IMR-90 (cell line): ENCODE results near the gene UBR1.

Experiments used
- CHD1 ChIP-seq: IDR thresholded peaks from 2 replicates; pipeline ENCODE4 v1.6.1; 2012; ENCODE audit warnings: low read depth, low read length, improper control_type of control experiment
- CTCF ChIP-seq: conservative IDR thresholded peaks from 2 replicates; pipeline ENCODE4 v1.5.1; 2012; ENCODE audit warnings: mild to moderate bottlenecking, low read depth, low read length, improper control_type of control experiment
- FOS ChIP-seq: fragments of 150-350 bp; IDR thresholded peaks from 2 replicates; pipeline ENCODE4 v1.6.1; 2016; ENCODE audit warnings: low read depth, low read length
- MAZ ChIP-seq: IDR thresholded peaks from 2 replicates; pipeline ENCODE4 v1.6.1; 2012; ENCODE audit warnings: low read depth, mild to moderate bottlenecking, low read length, improper control_type of control experiment, moderate library complexity, borderline replicate concordance
- MXI1 ChIP-seq: IDR thresholded peaks from 2 replicates; pipeline ENCODE4 v1.6.1; 2012; ENCODE audit warnings: low read depth, mild to moderate bottlenecking, low read length, moderate library complexity, borderline replicate concordance
- POLR2A ChIP-seq: IDR thresholded peaks from 2 replicates; pipeline ENCODE4 v1.6.1; 2012; ENCODE audit warnings: mild to moderate bottlenecking, low read depth, low read length
- RAD21 ChIP-seq: IDR thresholded peaks from 2 replicates; pipeline ENCODE4 v1.6.1; 2012; ENCODE audit warnings: low read length, improper control_type of control experiment
- RCOR1 ChIP-seq: IDR thresholded peaks from 2 replicates; pipeline ENCODE4 v1.6.1; 2012; ENCODE audit warnings: mild to moderate bottlenecking, low read length, improper control_type of control experiment; ENCODE audit not compliant: insufficient replicate concordance
- SMC3 ChIP-seq: fragments of 150-350 bp; IDR thresholded peaks from 2 replicates; pipeline ENCODE4 v1.6.1; 2016; ENCODE audit warnings: low read depth, mild to moderate bottlenecking, antibody characterized with exemption, low read length, moderate library complexity

DNA sequence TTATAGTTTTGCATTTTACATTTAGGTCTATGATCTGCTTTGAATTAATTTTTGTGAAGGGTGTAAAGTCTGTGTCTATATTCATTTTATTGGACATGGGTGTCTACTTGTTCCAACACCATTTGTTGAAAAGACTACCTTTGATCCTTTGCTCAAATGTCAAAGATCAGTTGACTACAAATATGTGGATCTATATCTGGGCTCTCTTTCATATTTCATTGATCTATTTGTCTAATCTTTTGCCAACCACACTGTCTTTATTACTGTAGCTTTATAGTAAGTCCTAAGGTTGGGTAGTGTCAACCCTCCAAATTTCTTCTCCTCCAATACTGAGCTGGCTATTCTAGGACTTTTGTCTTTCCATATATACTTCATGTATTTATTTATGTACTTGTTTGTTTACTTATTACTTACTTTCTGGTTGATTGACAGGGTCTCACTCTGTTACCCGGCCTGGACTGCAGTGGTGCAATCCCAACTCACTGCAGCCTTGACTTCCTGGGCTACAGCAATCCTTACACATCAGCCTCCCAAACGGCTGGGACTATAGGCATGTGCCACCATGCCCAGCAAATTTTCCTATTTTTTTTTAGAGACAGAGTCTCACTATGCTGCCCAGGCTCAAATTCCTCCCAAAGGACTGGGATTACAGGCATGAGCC, 131.5 kb downstream of the UBR1 start:
- TF ChIP-seq POLR2A (no peak), CTCF (no peak), SMC3 (no peak), MAZ (no peak), MXI1 (no peak), RCOR1 (no peak), RAD21 (no peak), FOS (no peak), CHD1 (no peak)
